ENCODE results near the gene CLCN7.

CLCN7 gene

DNA sequence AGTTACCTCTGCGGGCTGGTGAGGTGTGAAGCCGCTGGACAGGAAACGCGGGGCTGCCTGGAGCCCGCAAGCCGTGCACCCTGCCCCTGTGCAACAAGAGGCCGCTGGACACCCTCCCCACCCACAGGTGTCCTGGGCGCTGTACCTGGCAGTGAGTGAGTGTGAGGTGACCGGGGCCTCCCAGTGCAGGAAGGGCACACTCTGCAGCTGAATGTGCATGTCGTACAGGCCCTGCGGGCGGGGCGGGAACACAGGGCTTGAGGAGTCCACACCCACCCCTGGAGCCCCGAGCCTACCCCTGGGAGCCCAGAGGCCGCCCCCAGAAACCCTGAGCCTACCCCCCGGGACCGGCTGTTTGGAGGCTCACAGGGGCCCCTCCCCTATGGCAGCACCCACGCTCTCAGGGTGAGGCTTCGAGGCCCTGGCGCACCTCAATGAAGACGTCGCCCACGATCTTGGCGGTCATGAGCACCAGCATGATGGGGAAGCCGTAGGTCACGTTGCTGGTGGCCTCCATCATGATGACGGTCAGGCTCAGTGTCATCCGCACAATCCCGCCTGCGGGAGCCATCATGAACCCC, 26.2 kb downstream of the CLCN7 start:
- Histone ChIP-seq H3K23ac (ENCODE audit: low read length in 2 of 2) (no peak overlapping the region), H4K91ac (ENCODE audit: low read length) (no peak overlapping the region), H3K9me3 (ENCODE audit: control insufficient read depth, low read length) (no peaks in the 10 kb centered on the region), H2BK120ac (ENCODE audit: low read depth, low read length) (no peak overlapping the region), H3K27ac (ENCODE audit: low read length, poor library complexity, severe bottlenecking) (no peak overlapping the region), H4K8ac (ENCODE audit: low read length) (no peak overlapping the region), H2AFZ (ENCODE audit: low read depth, low read length) (no peak overlapping the region), H2BK15ac (ENCODE audit: low read depth, poor library complexity, severe bottlenecking) (no peak overlapping the region), H3K36me3 (ENCODE audit: control insufficient read depth in 1 of 2, insufficient read depth in 2 of 2, low read depth in 1 of 2, low read length in 2 of 2) (peaks cover 63 to 89% of the 10 kb centered on the region in 2 experiments), H3K27me3 (ENCODE audit: control insufficient read depth in 1 of 2, insufficient read depth in 1 of 2, low read length in 2 of 2) (no peaks in the 10 kb centered on the region), H3K14ac (ENCODE audit: low read length in 2 of 2) (no peak overlapping the region), H3K4me2 (ENCODE audit: low read length, poor library complexity, severe bottlenecking) (no peak overlapping the region), H3K18ac (ENCODE audit: low read depth in 1 of 2, low read length in 2 of 2) (no peak overlapping the region), H3K4ac (ENCODE audit: low read depth in 1 of 2, low read length in 2 of 2) (no peak overlapping the region), H3K4me3 (ENCODE audit: insufficient read depth in 1 of 2, low read depth in 1 of 2, low read length in 2 of 2) (no peak overlapping the region), H3K79me1 (replicated peaks; ENCODE audit: low read length, poor library complexity, severe bottlenecking) (peaks cover 3% of the 10 kb centered on the region), H2BK5ac (ENCODE audit: low read depth, low read length, poor library complexity, severe bottlenecking) (no peak overlapping the region), H2AK5ac (ENCODE audit: low read length, severe bottlenecking) (no peak overlapping the region), H3K4me1 (ENCODE audit: control insufficient read depth, insufficient read depth, low read depth, low read length) (peaks cover 2% of the 10 kb centered on the region), H3K9ac (ENCODE audit: low read length) (no peak overlapping the region), H2BK12ac (ENCODE audit: low read length in 2 of 2) (no peak overlapping the region)
- no peak for DNase-seq
- WGBS: 95% methylated on average over 30 of the region's 30 CpGs

DNA sequence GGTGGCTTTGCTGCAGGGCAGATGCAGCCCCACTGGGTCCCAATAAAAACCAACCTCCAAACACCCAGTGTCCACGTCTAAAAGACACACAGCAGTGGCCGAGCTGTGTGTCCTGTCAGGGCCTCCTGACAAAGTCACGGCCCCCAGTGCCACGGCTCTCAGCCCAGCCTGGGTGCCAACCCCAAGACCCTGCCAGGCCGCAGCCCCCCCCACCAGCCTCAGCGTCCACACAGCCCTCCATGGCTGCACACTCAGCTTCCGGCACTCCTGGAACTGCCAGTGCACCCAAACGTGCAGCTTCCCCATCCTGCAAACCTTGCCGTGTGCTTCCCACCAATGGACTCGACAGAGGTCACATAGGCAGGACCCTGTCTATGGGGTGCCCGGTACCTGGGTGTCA, 26.9 kb downstream of the CLCN7 start:
- H4K91ac ChIP-seq (ENCODE audit: low read length): no peak overlapping the region
- no peak overlapping the region for H2BK15ac ChIP-seq (ENCODE audit: low read depth, poor library complexity, severe bottlenecking)
- peaks cover 2% of the 10 kb centered on the region for H3K4me1 ChIP-seq (ENCODE audit: control insufficient read depth, insufficient read depth, low read depth, low read length)
- no peak overlapping the region for H2BK5ac ChIP-seq (ENCODE audit: low read depth, low read length, poor library complexity, severe bottlenecking)
- DNase-seq: no peak
- no peak overlapping the region for H3K4ac ChIP-seq (ENCODE audit: low read depth in 1 of 2, low read length in 2 of 2)
- H3K36me3 ChIP-seq (ENCODE audit: control insufficient read depth in 1 of 2, insufficient read depth in 2 of 2, low read depth in 1 of 2, low read length in 2 of 2): peaks cover 57 to 83% of the 10 kb centered on the region in 2 experiments
- H2BK120ac ChIP-seq (ENCODE audit: low read depth, low read length): no peak overlapping the region
- no peak overlapping the region for H2AK5ac ChIP-seq (ENCODE audit: low read length, severe bottlenecking)
- WGBS: 95% methylated on average over 11 of the region's 11 CpGs
- no peak overlapping the region for H3K18ac ChIP-seq (ENCODE audit: low read depth in 1 of 2, low read length in 2 of 2)
- H3K14ac ChIP-seq (ENCODE audit: low read length in 2 of 2): no peak overlapping the region
- H3K4me3 ChIP-seq (ENCODE audit: insufficient read depth in 1 of 2, low read depth in 1 of 2, low read length in 2 of 2): no peak overlapping the region
- no peak overlapping the region for H2BK12ac ChIP-seq (ENCODE audit: low read length in 2 of 2)
- no peak overlapping the region for H2AFZ ChIP-seq (ENCODE audit: low read depth, low read length)
- H3K9me3 ChIP-seq (ENCODE audit: control insufficient read depth, low read length): no peaks in the 10 kb centered on the region
- H3K23ac ChIP-seq (ENCODE audit: low read length in 2 of 2): no peak overlapping the region
- no peak overlapping the region for H3K4me2 ChIP-seq (ENCODE audit: low read length, poor library complexity, severe bottlenecking)
- peaks cover 3% of the 10 kb centered on the region for H3K79me1 ChIP-seq (replicated peaks; ENCODE audit: low read length, poor library complexity, severe bottlenecking)
- no peak overlapping the region for H3K27ac ChIP-seq (ENCODE audit: low read length, poor library complexity, severe bottlenecking)
- H3K9ac ChIP-seq (ENCODE audit: low read length): no peak overlapping the region
- no peaks in the 10 kb centered on the region for H3K27me3 ChIP-seq (ENCODE audit: control insufficient read depth in 1 of 2, insufficient read depth in 1 of 2, low read length in 2 of 2)
- no peak overlapping the region for H4K8ac ChIP-seq (ENCODE audit: low read length)

DNA sequence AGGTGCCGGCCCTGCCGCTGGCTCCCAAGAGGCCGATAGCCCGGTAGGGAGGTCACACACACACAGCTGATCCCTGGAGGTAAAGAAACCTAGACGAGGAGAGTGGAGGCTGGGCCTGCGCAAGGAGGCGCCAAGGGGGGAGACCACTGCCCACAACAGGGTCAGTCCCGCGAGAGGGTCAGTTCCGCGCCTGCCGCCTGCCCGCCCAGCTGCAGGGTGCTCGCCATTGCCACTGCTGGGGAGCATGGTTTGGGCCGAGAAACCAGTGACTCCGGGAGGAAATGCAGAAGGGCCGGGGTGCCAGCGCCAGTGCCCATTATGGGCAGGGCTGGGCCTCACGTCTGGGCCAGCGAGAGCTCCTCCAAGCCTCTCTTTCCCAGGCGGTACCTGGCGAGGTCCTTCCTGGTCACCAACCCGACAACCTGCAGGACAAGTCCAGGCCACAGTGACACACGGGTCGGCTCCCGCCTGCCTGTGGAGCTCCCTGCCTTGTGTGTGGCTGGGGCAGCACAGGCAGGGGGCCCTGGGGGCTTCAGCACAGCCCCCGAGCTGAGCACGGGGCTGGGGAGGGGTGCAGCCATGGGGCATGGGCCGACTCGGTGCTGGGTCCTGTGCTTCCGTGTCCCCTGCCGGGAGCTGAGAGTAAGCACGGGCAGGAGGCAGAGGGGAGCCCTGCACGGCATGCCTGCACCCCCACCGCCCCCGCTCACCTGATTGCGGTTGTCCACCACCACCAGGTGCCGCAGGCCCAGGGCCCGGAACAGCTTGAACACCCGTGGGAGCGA, 28.3 kb downstream of the CLCN7 start:
- Histone ChIP-seq H2BK120ac (ENCODE audit: low read depth, low read length) (no peak overlapping the region), H2BK15ac (ENCODE audit: low read depth, poor library complexity, severe bottlenecking) (no peak overlapping the region), H3K23ac (ENCODE audit: low read length in 2 of 2) (no peak overlapping the region), H3K9ac (ENCODE audit: low read length) (no peak overlapping the region), H3K79me1 (replicated peaks; ENCODE audit: low read length, poor library complexity, severe bottlenecking) (peaks cover 3% of the 10 kb centered on the region), H2BK5ac (ENCODE audit: low read depth, low read length, poor library complexity, severe bottlenecking) (no peak overlapping the region), H3K18ac (ENCODE audit: low read depth in 1 of 2, low read length in 2 of 2) (no peak overlapping the region), H3K9me3 (ENCODE audit: control insufficient read depth, low read length) (no peaks in the 10 kb centered on the region), H2BK12ac (ENCODE audit: low read length in 2 of 2) (no peak overlapping the region), H3K4me3 (ENCODE audit: insufficient read depth in 1 of 2, low read depth in 1 of 2, low read length in 2 of 2) (no peak overlapping the region), H3K4me1 (ENCODE audit: control insufficient read depth, insufficient read depth, low read depth, low read length) (no peaks in the 10 kb centered on the region), H2AK5ac (ENCODE audit: low read length, severe bottlenecking) (no peak overlapping the region), H3K27me3 (ENCODE audit: control insufficient read depth in 1 of 2, insufficient read depth in 1 of 2, low read length in 2 of 2) (no peaks in the 10 kb centered on the region), H4K91ac (ENCODE audit: low read length) (no peak overlapping the region), H3K4me2 (ENCODE audit: low read length, poor library complexity, severe bottlenecking) (no peak overlapping the region), H3K4ac (ENCODE audit: low read depth in 1 of 2, low read length in 2 of 2) (no peak overlapping the region), H3K14ac (ENCODE audit: low read length in 2 of 2) (no peak overlapping the region), H4K8ac (ENCODE audit: low read length) (no peak overlapping the region), H3K27ac (ENCODE audit: low read length, poor library complexity, severe bottlenecking) (no peak overlapping the region), H3K36me3 (ENCODE audit: control insufficient read depth in 1 of 2, insufficient read depth in 2 of 2, low read depth in 1 of 2, low read length in 2 of 2) (peaks cover 43 to 69% of the 10 kb centered on the region in 2 experiments), H2AFZ (ENCODE audit: low read depth, low read length) (no peak overlapping the region)
- WGBS: 94% methylated on average over 41 of the region's 41 CpGs
- DNase-seq: no peak

DNA sequence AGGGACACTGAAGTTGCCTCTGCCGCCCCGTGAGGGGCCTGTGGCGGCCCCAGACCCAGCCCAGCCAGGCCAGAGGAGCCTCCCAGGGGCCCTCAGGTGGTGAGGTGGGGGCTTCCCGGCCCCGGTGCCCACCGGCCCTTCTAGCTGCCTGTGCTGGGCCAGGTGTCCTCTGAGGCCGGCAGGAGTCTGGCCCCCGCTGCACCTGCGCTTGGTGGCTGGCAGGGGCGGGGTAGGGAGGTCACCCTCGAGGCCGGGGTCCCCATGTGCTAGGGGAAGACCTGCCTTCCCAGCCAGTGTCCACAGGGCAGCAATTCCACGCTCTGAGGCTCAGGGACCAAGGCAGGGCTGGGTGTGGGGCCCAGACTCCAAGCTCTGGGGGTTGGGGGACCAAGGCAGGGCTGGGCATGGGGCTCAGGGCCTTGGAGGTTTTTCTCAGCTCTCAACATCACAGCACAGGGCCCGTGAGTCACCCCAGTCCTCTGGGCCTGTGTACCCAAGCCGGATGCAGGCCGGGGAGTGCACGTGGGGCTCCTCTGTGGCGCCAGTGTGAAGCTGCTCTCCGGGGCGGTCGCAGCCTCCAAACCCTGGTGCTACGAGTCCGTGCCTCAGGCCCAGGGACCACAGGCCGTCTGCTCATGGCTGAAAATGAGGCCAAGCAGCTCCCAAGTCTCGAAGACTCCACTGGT, 29.2 kb downstream of the CLCN7 start:
- H3K18ac ChIP-seq (ENCODE audit: low read depth in 1 of 2, low read length in 2 of 2): no peak overlapping the region
- H3K9ac ChIP-seq (ENCODE audit: low read length): no peak overlapping the region
- H3K27me3 ChIP-seq (ENCODE audit: control insufficient read depth in 1 of 2, insufficient read depth in 1 of 2, low read length in 2 of 2): no peaks in the 10 kb centered on the region
- 90% methylated on average over 25 of the region's 25 CpGs for WGBS
- no peak overlapping the region for H4K8ac ChIP-seq (ENCODE audit: low read length)
- H2BK120ac ChIP-seq (ENCODE audit: low read depth, low read length): no peak overlapping the region
- H2AK5ac ChIP-seq (ENCODE audit: low read length, severe bottlenecking): no peak overlapping the region
- no peak for DNase-seq
- H3K4me2 ChIP-seq (ENCODE audit: low read length, poor library complexity, severe bottlenecking): no peak overlapping the region
- no peak overlapping the region for H3K27ac ChIP-seq (ENCODE audit: low read length, poor library complexity, severe bottlenecking)
- H3K79me1 ChIP-seq (replicated peaks; ENCODE audit: low read length, poor library complexity, severe bottlenecking): peaks cover 3% of the 10 kb centered on the region
- no peak overlapping the region for H3K4ac ChIP-seq (ENCODE audit: low read depth in 1 of 2, low read length in 2 of 2)
- H2BK15ac ChIP-seq (ENCODE audit: low read depth, poor library complexity, severe bottlenecking): no peak overlapping the region
- H2BK12ac ChIP-seq (ENCODE audit: low read length in 2 of 2): no peak overlapping the region
- no peak overlapping the region for H2BK5ac ChIP-seq (ENCODE audit: low read depth, low read length, poor library complexity, severe bottlenecking)
- no peak overlapping the region for H3K23ac ChIP-seq (ENCODE audit: low read length in 2 of 2)
- H3K9me3 ChIP-seq (ENCODE audit: control insufficient read depth, low read length): no peaks in the 10 kb centered on the region
- peaks cover 3% of the 10 kb centered on the region for H3K4me1 ChIP-seq (ENCODE audit: control insufficient read depth, insufficient read depth, low read depth, low read length)
- H3K36me3 ChIP-seq (ENCODE audit: control insufficient read depth in 1 of 2, insufficient read depth in 2 of 2, low read depth in 1 of 2, low read length in 2 of 2): peaks cover 35 to 61% of the 10 kb centered on the region in 2 experiments
- no peak overlapping the region for H2AFZ ChIP-seq (ENCODE audit: low read depth, low read length)
- no peak overlapping the region for H4K91ac ChIP-seq (ENCODE audit: low read length)
- no peak overlapping the region for H3K14ac ChIP-seq (ENCODE audit: low read length in 2 of 2)
- H3K4me3 ChIP-seq (ENCODE audit: insufficient read depth in 1 of 2, low read depth in 1 of 2, low read length in 2 of 2): no peak overlapping the region
